ENCODE data around the gene ZNF254. TPM values are rescaled to one million over a fixed set of nuclear protein-coding genes. Genes with fewer than 3 reads are reported as not detected.

ZNF254 gene
- total and polyA plus RNA-seq, 9 of the 15 experiments (the other 6 are each of a cell fraction or from before 2014, with no cell fraction given): 10.7 to 22.1 (median 14.2) TPM

GRCh38 chr19:24059563-24060295 is 27.3 kb upstream of the ZNF254 start (continued):
- TF ChIP-seq ZNF609 (CRISPR knock-in tag; IDR thresholded peaks at IDR 0.05; ENCODE audit: borderline replicate concordance): no peak

- POLR2A ChIA-PET: no interaction called here
- FAIRE-seq: no peak
These were observed 26.2 kb upstream of the ZNF254 start for GRCh38 chr19:24060687-24061356.

More at GRCh38 chr19:24060687-24061356, 26.2 kb upstream of the ZNF254 start:
- CTCF ChIA-PET (ENCODE audit: low intra/inter-chr PET ratio): no interaction called here
- Histone ChIP-seq H4K20me1 (replicated peaks; ENCODE audit: control insufficient read depth, insufficient read depth, low read length) (no peaks in the 10 kb centered on the region), H3K27me3 (ENCODE audit: control insufficient read depth in 2 of 2, insufficient read depth in 2 of 2, low read length in 2 of 2) (no peaks in the 10 kb centered on the region), H2AFZ (ENCODE audit: low read depth, low read length) (no peak overlapping the region), H3K27ac (ENCODE audit: extremely low read depth, low read depth, low read length) (no peak overlapping the region), H3K9me1 (ENCODE audit: control insufficient read depth, insufficient read depth, low read length) (no peaks in the 10 kb centered on the region), H3K79me2 (ENCODE audit: control insufficient read depth, insufficient read depth, low read length) (no peaks in the 10 kb centered on the region), H3K9ac (ENCODE audit: insufficient read depth in 1 of 2, low read depth in 2 of 2, low read length in 2 of 2) (no peak overlapping the region), H3K9me3 (replicated peaks; ENCODE audit: control insufficient read depth, insufficient read depth, low read depth, low read length) (no peaks in the 10 kb centered on the region), H3K4me1 (replicated peaks in 1 of 2; ENCODE audit: control insufficient read depth in 2 of 2, insufficient read depth in 2 of 2, low read length in 2 of 2) (no peaks in the 10 kb centered on the region), H3K4me3 (no peak overlapping the region), H3K36me3 (ENCODE audit: control insufficient read depth, insufficient read depth, low read length) (peaks cover 10% of the 10 kb centered on the region; the same call in 2 of the 3 replicates), H3K4me2 (ENCODE audit: insufficient read depth, low read length) (no peak overlapping the region)
- no TSS peak for BruUV-seq (replicated peaks)
- 43% methylated on average over 2 of the region's 2 CpGs for WGBS (ENCODE audit: insufficient coverage, low coverage, missing lambda C conversion rate)
- TF ChIP-seq ZC3H8 (IDR thresholded peaks at IDR 0.05) (no peak), CEBPB (tag; IDR thresholded peaks at IDR 0.05) (peak; percentile 45; the same call in 1 of the 2 replicates)
- DNase-seq (ENCODE audit: extremely low read depth in 1 of 4, low spot score in 3 of 4): no peak
- intact Hi-C loops (cut with micrococcal nuclease): no loop called here
- in situ Hi-C loops (cut with MboI): no loop called here
- no peak for ATAC-seq

Data from K562 (cell line).